Activated CD8-positive, alpha-beta memory T cell treated with anti-CD3 and anti-CD28 coated beads, Interleukin-2, amount 50 U/mL, for 4 hours (primary cell): ENCODE measurements around the gene USP31.
"Not testable (repeated sequence)": the region's sequence is repeated elsewhere in the genome, so short reads cannot be mapped to it uniquely, and the experiment has no call there.

ENCODE experiments used
- DNase-seq: peaks from one replicate; pipeline ENCODE4 v3.0.0-alpha.2; 2020

Gene USP31

DNA sequence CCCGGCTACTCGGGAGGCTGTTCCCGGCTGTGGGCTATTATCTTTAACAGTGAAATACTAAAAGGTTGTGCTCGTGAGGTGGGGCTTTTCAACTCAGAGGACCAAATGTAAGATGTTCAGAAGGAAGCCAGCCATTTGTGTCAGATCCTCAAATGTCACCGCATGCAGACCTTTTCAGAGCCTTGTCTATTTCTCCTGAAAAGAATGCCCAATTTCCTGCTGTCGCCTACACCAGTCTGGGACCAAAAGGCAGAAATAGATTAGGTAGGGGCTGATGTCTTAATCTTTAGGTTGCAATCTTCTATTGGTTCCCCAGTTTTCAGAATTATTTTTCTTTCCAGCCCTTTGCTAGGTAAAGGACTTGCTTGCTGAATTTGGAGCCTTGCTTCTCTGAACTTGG is 8.9 kb upstream of the USP31 start:
- no peak for DNase-seq

DNA sequence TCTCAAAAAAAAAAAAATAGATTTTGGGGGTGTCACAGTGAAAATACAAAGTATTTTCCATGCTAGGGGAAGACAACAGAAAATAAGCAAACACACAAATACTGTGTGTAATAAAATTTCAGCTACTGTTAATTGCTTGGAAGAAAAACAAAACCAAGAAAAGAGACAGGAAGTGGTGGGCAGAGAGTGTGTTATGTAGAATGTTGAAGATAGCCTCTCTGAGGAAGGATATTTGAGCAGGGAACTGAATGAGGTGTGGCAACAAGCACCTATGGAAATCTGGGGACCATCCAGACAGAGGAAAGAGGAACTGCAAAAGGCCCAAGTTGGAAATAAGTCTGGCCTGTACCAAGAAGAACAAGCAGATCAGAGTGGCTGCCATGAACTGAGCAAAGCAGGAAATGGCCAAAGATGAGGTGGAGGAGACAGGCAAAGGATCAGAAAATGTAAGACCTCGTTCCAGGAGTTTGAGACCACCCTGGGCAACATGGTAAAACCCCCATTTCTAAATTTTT is 7.8 kb upstream of the USP31 start:
- no peak for DNase-seq

DNA sequence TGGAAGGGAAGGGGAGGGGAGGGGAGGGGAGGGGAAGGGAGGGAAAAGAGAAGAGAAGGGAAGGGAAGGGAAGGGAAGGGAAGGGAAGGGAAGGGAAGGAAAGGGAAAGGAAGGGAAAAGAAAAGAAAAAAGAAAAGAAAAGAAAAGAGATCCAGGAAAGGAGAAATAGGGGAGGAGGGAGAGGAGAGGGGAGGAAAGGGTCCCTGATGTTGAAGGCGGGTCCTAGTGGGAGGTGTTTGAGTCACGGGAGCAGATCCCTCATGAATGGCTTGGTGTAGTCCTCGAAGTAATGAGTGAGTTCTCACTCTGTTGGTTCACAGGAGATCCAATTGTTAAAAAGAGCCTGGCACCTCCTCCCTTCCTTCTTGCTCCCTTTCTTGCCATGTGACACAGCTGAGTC is 6.9 kb upstream of the USP31 start:
- DNase-seq = no peak

DNA sequence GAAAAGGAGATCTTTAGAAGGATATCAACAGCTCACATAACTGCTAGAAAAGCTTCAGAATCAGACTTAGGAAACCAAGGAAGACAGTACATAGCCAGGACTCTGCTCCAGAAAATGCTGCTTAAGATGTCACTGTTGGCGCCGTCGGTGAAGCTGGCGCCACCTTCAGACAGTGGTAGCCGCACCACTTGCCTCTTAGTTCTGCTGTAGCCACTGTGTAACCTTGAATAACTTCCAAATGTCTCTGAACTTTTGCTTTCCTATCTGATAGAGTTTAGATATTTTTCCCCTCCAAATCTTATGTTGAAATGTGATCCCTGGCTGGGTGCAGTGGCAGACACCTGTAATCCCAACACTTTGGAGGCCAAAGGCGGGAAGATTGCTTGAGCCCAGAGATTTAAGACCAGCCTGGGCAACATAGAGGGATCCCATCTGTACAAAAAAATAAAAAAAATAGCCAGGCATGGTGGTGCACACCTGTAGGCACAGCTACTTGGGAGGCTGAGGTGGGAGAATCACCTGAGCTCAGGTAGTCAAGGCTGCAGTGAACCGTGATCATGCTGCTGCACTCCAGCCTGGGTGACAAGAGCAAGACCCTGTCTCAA is 6.3 kb upstream of the USP31 start:
- no peak for DNase-seq

DNA sequence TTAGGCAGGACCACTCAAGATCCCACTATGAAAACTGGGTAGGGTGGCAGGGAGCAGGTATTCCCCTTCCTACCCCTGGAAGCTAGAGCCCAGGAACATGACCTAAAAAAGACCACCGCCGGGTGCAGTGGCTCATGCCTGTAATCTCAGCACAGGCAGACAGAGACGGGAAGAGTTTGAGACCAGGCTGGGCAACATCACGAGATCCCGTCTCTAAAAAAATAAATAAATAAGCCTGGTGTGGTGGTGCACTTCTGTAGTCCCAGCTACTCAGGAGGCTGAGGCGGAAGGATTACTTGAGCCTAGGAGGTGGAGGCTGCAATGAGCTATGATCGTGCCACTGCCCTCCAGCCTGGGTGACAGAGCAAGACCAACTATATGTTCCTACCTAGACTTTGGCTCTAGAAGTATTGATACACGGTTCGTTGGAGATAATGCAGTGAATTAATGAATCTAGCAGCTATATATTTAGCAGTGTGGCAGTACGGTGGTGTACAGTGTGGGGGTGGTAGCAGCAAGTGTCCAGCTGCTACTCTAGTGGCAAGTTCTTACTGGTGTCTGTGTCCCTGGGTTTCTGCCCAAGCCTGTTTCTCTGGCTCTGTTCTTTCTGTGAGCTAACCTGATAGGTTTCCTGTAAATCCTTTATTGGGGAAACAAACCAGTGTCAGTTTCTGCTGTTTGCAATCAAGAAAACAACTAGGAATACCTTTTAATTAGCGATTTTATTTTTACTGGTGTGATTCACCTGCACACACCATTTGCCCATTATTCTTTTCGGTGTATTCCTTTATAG is 3.3 kb upstream of the USP31 start:
- DNase-seq = no peak

DNA sequence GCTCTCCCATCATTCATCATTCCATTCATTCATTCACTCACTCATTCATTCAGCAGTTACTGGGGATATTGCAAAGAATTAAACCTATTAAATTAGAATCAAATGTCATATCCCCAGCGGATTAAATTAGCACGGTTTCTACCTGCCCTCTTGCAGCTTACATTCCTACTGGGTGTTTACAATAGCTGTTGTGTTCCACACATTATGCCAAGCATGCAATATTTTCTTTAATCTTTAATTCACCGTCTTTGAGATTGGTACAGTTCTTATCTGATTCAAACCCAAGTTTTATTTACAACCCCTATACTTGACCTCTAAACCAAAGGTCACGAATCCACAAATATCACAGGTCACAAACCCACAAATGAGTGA is 727 bp upstream of the USP31 start:
- DNase-seq = no peak

DNA sequence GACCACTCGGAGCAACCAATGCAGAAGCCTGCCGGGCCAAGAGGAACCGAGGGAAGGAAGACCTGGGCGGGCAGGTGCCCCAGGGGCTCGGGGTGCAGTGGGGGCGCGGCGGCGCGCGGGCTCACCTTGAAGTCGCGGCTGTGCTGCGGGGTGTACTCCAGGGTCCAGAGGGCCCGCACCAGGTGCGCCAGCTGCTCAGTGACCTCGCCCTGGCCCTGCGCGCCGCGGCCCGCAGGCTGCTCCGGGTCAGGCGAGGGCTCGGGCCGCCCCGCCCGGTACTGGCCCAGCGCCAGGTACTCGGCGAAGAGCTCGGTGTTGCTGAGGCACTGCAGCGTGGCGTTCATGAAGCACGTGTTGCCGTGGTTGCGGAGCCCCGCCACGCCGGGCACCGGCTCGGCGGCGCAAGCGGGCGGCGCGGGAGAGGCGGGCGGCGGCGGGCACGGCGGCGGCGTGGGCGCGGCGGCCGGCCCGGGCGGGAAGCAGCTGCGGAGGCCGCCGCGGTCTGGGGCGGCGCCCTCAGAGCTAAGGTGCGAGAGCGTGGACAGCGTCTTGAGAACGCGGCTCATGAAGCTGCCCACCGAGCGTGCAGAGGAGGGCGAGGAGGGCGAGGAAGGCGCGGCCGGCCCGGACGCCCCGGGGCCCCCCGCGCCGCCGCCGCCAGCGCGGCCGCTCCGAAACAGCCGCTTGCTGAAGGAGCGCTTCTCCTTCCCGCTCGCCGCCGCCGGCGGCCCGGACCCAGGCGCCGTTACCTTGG is 562 bp downstream of the USP31 start:
- peak; percentile 60 for DNase-seq

DNA sequence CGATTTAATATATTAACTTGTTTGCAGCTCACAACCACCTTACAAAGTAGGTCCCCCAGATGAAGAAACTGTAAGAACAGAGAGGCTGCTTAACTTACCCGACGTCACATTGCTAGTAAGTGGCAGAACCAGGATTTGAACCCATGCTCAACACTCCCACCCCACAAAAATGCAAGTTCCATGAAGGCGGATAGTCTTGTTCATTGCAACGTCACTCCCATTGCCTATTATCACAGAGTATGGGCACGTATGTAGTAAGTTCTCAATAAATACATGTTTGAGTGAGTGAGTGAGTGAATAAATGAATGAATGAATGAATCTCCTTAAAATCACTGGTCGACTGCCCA is 1.1 kb downstream of the USP31 start:
- no peak for DNase-seq

DNA sequence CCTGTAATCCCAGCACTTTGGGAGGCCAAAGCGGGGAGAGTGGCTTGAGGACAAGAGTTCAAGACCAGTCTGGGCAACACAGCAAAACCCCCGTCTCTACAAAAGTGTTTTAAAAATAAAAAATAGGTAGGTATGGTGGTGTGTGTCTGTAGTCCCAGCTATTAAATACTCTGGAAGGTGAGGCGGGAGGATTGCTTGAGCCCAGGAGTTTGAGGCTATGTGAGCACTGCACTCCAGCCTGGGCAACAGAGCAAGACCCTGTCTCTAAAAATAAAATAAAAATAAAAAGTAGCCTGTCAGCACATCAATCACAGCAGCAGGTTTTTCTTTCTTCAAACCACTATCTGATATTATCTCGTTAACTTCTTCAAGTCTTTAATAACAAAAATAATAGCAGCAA is 1.6 kb downstream of the USP31 start:
- no peak for DNase-seq

DNA sequence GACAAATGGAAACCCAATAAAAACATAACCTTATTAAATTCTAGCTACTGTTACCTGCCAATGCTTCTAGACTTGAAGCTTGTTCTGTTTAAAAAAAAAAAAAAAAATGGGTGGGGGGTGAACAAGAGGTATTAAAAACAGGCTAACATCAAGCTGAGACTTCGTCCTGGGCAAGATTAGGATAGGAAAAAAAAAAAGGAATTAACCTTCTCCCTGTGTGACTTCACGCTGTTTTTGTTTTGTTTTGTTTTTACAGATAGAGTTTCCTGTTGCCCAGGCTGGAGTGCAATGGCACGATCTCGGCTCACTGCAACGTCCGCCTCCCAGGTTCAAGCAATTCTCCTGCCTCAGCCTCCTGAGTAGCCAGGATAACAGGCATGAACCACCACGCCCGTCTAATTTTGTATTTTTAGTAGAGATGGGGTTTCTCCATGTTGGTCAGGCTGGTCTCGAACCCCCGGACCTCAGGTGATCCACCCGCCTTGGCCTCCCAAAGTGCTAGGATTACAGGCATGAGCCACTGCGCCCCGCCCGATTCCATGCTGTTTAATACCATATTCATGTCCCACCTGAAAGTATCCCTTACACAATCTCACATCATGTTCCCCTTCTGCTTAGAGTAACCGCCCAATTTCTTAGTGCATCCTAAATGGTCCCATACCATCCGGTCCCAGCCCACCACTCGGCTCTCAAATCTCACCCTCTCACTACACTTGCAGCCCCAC is 2.2 kb downstream of the USP31 start:
- DNase-seq = no peak

DNA sequence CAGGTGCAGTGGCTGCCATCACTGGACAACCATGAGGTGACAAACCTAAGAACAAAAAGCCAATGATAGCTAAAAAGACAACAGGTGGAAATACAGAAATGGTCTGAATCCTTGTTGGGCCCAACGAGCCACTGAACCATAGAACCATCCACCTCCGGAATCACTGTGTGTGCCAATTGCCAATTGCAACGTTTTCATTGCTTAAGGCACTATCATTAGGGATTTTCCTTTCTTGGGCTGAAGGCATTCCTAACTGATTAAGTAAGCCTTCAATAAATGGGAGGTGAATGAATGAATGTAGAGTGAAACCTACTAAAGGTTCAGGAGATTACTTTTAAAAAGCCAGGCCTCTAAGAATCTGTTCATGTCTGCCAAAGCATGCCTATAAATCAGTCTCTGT is 3.6 kb downstream of the USP31 start:
- no peak for DNase-seq

DNA sequence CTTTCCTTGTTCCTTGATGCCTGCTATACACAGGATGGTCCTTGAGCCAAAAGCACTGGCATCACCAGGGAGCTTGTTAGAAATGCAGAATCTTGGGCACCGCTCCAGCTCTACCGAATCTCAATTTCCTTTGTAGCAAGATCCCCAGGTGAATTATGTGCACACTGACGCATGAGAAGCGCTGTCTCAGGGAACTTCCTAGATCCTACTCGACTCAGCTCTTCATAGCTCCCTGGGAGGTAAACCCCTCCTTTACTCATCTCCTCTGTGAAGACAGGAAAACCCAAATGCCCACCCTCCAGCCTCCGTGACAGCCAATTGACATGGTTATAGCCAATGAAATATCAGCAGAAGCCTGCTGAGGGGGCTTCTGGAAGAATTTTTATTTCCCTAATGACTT is 4.1 kb downstream of the USP31 start:
- no peak for DNase-seq

DNA sequence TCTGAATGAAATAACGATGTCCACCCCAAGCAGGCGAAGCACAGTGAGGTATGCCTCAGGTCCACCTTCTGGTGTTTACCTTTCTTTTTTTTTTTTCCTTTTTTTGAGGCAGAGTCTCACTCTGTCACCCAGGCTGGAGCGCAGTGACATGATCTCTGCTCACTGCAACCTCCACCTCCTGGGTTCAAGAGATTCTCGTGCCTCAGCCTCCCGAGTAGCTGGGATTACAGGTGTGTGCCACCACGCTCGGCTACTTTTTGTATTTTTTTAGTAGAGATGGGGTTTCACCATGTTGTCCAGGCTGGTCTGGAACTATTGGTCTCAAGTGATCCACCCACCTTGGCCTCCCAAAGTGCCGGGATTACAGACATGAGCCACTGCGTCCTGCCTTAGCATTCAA is 4.9 kb downstream of the USP31 start:
- DNase-seq = not testable (repeated sequence)

DNA sequence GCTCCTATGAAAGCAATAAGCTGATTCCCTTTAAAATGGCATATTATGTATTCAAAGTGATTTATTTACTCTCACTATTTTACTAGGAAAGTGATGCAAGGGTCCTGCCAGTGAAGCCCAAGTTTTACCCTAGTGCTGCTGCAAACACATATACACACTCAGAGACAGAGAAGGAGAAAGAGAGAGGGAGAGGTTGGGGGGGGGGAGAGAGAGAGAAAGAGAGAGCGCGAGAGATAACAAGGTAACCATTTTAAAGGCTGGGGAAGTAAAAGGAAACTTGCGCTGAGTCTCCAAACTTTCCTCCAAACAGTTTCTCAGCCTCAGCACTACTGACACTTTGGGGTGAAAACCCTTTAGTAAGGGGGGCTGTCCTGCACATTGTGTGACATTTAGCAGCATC is 5.9 kb downstream of the USP31 start:
- no peak for DNase-seq

DNA sequence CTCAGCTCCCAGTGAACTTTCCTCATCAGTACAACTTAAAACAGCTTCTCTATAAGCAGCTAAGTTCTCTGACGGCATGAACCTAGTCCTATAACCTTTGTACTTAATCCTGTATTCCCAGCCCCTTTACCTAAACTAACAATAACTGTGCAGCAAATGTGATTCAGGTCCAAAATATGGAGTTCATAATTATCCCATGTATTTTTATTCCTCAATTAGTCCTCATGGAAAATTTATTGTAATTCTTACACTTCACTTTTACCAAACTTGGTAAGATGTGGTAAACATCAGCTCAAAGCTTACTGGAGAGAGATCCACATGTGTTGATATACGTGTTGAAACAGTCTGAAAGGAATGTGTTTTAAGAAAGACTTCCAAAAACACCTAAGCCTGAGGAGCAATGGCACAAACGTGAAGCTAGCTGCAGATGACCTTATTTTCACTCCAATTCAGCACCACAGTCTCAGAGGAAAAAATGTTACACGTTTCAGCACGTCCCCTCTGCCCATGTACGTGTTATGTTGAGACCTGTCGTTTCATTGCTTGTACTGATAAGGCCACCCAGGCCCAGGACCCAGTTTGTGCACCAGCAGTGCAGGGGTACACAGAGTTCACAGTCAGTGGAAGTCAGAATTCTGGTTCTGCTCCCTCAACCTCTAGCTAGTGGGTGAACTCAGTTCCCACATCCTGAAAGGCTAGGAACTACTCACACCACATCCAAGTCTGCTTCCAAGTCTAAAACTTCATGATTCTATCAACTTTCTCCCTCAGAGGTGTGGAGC is 7.1 kb downstream of the USP31 start:
- no peak for DNase-seq

DNA sequence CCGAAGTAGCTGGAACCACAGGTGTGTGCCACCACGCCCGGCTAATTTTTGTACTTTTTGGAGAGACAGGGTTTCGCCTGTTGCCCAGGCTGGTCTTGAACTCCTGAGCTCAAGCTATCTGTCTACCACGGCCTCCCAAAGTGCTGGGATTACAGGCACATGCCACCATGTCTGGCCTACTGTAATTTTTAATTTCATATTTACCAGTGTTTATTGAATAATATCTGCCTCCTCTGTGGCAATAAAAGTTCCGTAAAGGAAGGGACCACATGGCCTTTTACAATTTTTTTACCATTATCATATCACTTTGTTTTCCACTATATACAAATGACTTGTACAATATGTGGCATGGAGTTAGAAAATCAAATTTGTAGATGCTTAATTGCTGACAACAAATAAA is 7.8 kb downstream of the USP31 start:
- DNase-seq = no peak

DNA sequence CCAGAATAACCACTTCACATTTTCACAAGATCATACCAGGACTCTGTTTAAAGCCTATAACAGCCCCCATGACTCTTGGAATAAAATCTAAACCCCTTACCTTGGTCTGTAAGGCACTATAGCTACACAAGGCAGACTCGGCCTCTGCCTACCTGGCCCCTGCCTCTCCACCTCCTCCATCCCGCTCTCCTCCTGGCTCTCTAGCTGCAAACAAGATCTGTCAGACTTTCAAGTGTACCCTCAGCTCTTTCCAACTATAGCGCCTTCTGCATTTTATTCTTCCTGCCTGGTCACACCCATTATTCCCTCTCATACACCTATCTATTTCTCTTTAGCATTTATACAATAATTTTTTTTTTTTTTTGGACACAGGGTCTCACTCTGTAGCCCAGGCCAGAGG is 8.2 kb downstream of the USP31 start:
- DNase-seq = no peak

DNA sequence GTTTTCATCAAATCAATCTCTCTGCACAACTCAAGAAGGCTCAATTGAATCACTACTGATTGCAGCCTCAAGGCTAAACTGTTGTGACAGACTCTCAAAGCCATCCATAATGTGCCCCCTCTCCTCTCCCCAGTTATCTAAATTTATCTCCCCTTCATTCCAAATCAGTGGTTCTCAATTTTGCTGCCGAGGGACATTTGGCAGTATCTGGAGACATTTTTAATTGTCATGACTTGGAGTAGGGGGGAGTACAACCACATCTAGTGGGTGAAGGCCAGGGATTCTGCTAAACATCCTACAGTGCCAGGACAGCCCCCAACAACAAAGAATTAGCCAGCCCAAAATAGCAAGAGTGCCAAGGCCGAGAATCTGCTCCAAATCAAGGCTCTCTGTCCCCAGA is 9.1 kb downstream of the USP31 start:
- no peak for DNase-seq

DNA sequence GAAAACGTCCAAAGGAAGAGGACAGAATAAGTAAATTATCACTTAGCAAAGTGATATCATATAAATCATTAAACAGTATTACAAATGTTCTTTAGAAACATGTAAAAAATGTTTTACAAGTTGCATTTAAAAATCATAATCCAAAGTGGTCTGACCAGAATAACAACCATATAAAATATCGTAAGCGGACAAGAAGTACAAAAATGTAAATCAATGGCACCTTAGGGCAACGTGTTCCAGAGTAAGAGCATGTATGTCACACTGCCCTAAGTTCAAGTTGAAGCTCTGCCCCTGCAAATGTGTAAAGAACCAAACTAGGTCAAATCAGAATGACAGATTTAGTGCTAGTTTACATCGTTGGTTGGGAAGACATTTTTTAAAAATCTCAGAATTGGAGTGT is 11.4 kb downstream of the USP31 start:
- DNase-seq = no peak

DNA sequence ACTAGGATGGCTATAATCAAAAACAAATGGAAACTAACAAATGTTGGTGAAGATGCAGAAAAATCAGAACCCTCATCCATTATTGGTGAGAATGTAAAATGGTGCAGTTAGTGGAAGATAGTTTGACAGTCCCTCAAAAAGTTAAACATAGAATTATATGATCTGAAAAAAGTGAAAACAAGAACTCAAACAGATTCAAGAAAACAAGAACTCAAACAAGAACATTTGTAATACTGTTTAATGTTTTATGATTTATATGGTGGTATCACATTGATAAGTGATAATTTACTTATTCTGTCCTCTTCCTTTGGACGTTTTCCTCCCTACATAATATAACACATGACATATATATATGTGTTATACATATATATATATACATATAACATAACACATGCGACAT is 12.0 kb downstream of the USP31 start:
- no peak for DNase-seq

DNA sequence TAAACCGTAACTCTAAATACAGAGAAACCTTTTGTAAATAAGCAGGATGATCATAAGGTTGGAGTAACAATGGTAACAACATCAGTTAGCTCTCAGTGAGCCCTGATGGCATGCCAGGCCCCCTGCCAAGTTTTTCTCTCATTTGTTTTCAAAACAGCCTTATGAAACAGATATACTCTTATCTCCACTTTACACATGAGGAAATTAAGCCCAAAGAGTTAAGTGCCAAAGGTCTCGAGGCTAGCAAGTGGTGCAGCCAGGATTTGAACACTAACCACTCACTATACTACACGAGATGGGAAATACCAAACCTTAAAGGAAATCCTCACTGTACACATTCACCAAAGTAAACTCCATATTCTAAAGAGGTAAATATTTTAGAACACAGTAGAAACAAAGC is 15.0 kb downstream of the USP31 start:
- DNase-seq = no peak

DNA sequence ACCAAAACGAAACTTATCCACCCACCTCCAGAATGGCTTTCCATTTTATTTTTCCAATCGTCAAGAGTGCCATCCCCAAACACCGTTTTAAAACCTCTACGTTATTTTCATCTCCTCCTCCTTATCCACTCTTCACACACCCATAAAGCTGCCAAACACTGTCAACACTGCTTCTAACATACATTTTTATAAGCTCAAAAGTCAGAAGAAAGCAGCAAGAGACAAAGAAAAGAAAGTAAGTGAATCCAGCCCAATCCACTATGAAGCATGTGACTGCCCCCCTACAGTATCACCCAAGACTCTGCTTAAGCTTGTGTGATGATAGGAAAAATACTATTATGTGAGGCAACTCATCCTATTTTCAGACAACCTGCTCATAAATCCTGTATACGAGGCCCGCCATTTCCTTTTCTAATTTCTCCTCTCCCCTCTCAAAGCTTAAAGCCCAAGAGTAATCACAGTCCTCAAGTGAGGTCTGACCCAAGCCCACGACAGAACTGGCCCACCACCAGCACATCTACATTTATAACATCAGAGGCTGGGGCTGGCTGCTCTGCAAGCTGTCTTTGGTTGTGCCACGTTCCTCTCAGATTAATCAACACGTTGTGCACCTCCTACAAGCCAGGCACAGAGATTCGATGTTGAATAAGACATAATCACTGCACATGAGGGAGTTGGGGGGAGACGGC is 16.3 kb downstream of the USP31 start:
- no peak for DNase-seq
